ENCODE results near the gene ROR1.

Gene ROR1

DNA sequence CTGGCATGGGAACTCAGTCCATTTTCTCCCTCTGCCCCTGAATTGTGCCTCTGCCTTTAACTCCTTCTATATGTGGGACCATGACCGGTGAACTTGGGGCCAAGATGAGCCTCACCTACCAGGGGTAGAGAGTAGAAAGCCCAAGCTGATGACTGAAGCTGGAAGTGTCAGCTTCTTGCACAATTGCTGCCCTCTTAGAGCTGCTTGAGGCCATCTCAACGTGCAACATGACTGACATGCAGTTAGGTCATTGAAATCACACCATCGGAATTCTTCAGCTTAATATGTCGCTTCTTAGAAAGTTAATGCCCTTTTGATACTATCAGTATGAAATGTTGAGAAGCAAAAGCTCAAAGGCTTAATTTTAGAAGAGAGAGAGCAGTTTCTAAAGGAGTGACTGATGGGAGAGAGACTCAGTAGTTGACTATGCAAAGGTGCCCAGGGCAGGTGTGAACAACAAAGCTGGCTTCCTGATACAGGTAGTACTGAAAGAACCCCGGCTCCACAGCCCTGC is 340.3 kb downstream of the ROR1 start:
- DNase-seq = no peak

DNA sequence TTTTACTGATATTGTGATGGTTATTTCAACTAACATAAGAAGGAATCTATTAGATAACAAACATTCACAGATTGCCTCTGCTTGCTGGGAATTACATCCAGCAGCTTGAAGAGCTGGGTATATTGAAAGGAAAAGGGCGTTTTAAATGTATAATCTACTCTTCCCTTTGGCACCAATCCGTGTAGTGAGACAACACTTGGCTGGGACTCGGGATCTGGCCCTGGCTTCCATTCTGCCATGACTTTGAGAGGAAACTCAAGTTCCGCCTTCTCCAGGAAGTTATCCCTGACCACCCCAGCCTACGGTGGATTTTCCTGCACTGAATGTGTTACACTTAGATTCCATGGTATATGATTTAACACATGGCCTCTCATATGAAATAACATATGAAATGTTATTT is 342.7 kb downstream of the ROR1 start:
- DNase-seq = no peak

DNA sequence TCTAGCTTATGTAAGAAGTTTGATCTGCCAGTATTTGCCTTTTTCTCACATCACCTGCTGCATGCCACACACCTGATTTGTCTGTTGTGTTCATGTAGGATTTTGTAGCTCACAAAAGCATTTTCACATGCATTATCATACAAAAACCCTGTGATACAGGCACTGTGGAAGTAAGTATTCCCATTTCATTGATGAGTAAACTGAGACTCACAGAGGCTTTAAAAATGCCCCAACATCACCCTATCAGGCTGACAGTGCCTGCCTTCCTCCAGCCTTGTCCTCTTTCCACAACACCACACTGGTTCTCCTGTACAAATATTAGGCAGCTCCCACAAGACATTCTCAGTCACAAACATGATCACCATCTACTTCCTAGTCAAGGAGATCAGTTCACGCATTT is 343.7 kb downstream of the ROR1 start:
- no peak for DNase-seq

DNA sequence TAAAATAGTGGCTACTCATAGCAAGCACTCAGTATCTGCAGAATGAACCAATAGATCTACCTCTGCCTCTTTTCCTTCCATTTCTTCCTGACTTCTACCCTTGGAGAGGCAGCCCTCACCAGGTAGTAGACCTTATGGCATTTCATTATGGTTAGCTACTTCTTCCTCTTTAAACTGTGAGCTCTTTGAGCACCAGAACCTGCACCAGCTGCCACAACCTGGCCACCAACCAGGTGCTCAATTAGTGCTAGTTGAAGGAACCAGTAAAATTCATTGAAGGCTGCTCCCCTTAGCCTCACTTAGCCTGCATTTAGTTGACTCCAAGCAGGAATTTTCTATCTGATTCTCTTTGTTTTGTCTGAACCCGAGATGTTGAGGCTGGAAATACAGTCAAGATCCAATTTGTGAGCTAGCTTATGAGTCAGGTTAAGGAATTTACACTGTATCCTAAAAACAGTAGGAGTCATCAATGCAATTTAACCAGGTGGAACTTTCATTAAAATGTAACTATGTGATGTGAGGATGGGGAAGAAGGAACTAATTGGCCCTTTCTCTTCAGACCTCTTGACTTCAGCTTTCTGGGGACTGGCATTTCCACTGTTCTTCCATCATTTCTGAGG is 348.1 kb downstream of the ROR1 start:
- no peak for DNase-seq

DNA sequence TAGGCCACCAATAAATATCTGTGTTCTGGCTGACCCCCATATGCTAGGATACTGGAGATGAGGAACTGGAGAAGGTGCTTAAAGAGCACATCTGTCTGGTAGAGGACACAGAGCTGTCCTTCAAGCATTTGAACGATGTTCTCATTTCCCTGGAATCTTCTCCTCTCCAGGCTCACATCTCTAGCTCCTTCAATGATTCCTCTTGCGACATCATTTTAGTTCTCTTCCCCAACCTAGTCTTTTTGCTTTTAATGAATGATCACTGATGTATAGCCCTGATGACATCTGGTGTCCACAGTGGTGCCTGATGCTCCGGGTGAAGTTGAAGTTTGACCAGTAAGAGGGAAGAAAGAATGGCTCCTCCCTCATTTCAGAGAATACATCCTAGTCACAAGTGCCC is 348.8 kb downstream of the ROR1 start:
- DNase-seq = no peak

DNA sequence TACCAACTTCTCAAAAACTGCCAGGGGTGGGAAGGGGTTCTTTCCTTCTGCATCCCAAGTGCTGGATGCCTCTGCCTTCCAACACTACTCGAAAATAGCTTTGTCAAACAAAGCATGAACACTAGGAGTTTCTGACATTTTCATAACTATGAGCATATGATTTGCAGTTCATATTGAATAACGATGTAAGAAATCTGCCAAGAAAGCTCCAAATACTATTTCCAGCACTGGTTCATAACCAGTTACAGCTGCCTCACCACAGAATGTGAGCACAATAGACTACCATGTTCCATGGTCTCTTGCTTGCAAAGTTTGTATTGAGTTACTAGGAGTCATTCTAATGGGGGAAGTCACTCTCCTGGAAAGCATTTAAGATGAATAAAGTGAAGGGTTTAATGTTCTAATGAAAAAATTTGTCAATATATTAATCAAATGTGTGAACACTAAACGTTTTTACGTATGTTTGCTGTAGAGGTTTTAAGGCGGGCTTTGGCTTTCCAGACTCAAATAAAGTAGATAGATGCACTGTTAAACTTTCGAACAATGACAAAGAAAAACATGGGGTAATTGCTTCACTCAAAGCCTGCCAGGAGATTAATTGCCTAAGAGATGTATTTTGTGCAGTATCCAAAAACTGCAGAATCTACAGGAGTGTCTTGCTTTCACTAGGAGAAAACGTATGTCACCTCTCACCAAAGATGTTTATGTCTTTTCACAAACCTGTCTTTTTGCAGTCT is 351.1 kb downstream of the ROR1 start:
- no peak for DNase-seq

DNA sequence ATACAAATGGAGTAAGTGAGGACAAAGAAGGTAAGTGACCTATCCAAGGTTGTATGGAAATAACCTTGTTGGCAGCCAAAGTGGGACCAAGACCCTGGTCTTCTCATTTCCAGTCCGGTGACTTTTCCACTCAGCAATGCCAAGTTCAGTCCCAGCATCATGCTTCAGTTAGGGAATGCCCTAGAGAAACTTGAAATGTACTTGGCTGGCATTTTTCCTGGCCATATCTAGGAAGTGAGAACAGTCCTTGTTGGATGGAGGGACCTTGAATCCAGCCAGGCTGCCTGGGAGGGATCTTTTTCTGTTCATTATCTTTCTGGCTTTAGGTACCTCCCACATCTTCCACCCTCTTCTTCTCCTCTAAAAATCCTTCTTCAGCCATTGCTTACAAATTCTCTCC is 352.8 kb downstream of the ROR1 start:
- DNase-seq = no peak

GRCh38 chr1:64127297-64127696 is 353.5 kb downstream of the ROR1 start:
- no peak for DNase-seq

- DNase-seq = no peak
Observed at GRCh38 chr1:64129701-64130100, 355.9 kb downstream of the ROR1 start.

DNA sequence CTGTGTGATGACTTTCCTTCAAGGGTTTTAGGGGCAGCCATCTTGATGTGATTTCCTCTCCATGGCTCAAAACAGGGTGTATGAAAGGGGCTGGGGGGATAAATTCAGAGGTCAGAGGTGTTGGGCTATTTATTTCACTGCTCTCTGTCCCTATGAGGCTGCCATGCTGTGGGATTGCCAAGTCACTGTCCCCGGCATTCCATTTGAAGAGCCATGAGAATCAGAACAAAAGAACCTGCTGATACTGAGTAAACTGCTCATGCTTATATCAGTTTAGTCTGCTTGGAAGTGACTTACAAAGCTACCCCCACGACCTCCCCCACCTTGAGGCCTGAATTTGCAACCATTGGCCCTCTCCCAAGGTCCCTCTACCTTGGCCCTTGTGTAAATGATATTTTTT is 357.3 kb downstream of the ROR1 start:
- DNase-seq = no peak

- DNase-seq = no peak
Observed at GRCh38 chr1:64133036-64133435, 359.2 kb downstream of the ROR1 start.

DNA sequence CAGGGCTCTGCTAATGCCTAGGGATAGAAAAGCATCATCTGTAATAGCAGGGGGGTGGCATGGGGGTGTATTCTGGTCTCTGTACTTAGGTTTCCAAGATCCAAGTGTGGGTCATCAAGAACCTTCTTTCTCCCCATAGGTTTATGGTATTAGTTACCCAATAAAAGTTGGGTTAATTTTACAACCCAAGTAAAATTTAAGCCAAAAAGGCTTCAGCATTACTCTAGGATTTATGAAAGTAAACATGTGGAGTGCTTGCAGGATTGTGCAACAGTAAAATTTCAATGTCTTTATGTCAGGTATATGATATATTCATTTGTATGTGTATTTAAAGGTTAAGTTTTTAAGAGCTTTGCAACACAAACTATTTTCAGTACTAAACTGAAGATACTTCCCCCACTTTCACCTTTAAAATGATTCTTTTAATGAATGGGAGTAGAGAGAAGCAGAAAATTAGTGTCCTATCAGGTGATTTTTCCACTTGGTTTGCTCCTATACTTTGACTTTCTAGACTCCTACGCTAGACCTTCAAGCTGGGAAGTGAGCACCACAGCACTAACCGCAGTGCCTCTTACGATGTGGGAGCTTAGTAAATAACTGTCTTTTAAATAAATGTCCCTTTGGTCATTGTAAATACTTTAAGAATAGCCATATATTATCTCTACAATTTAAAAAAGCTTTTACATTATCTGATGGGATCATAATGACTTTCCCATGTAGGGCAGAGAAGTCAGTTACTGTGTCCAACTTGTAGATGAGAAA is 361.8 kb downstream of the ROR1 start:
- no peak for DNase-seq

DNA sequence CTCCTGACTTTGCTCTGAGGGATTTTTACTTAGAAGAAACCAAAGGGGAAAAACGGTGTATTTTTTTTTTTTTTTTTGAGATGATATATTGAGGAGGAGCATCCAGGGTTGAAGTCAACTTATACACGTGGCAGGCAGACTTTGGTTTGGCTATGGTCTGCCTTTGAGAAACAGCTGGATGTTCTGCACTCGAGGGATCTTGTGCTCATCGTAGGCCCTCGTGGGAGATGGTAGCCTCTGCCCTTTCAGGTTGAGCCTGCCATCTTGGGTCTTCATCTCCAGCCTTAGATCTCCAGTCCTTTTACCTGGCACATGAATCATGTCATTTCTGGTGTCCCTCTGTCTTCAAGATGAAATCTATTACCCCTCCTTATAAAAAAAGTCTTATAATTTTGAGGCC is 362.5 kb downstream of the ROR1 start:
- DNase-seq = no peak

GRCh38 chr1:64136752-64137411 is 363.1 kb downstream of the ROR1 start:
- peak; percentile 48 to 57 for DNase-seq

GRCh38 chr1:64137412-64137803 is 363.6 kb downstream of the ROR1 start:
- DNase-seq = no peak

DNA sequence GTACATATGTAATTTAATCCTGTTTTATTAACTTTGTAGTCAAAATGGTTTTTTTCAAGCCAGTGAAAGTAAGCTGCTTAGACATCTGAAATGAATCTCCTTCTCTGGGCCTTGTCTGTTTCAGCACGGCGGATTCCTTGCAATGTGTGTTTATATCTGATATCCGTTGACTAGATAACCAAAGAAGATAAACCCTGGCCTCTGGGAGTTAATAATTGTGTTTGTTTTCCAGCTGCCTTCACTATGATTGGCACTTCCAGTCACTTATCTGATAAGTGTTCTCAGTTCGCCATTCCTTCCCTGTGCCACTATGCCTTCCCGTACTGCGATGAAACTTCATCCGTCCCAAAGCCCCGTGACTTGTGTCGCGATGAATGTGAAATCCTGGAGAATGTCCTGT is 366.1 kb downstream of the ROR1 start:
- DNase-seq = no peak

DNA sequence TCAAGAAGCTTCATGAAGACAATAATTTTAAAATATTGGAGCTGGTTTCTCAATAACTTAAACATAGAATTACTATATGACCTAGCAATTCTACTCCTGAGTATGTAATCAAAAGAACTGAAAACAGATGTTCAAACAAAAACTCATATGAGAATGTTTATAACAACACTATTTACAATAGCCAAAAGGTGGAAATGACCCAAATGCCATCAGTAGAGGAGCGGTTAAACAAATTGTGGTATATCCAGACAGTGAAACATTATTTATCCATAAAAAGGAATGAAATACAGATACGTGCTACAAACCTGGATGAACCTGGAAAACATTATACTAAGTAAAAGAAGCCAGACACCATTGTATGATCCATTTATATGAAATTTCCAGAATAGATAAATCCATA is 366.8 kb downstream of the ROR1 start:
- DNase-seq = no peak

DNA sequence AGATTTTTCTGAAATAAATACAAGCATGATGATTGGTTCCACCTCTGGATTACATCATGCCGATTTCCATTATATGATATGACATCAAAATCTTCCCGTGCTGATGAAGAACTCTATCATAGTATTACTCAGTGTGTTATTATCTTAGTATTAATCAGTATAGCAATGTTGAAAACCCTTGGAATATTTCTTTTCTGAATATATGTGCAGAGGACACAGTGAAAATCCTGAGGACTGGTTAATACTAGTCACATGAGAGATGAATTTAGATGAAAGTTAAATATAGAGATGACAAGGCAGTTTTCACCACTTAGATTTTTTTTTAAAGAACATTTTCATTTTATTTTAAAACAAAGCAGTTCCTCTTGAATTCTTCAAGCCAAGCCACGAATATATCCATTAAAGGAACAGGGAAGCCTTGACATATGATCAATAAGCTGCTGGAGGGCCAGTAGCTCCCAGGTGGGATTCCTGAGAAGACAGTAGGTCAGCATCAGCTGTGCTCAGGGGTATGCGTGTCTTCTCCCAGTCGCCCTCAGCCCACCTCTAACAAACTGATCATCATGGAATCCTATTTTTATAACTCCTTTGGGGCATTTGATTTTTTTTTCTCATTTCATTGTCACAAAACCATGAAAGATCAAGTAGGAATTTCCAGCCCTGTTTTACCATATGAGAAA is 373.4 kb downstream of the ROR1 start:
- no peak for DNase-seq

- no peak for DNase-seq
Observed at GRCh38 chr1:64147759-64148158, 373.9 kb downstream of the ROR1 start.

GRCh38 chr1:64150266-64150665 is 376.4 kb downstream of the ROR1 start:
- no peak for DNase-seq

GRCh38 chr1:64150729-64151230 is 377.0 kb downstream of the ROR1 start:
- DNase-seq = no peak

GRCh38 chr1:64155278-64155677 is 381.5 kb downstream of the ROR1 start:
- no peak for DNase-seq

Measured in NCI-H1930 (cell line).